Keratinocyte (primary cell): ENCODE results near the gene SPIRE1. TPM values are rescaled to one million over a fixed set of nuclear protein-coding genes. Genes with fewer than 3 reads are reported as not detected.

Source experiments
- DNase-seq: peaks from one replicate; pipeline ENCODE4 v3.0.0-alpha.2; 2011; ENCODE audit warnings: low read depth, missing footprints, low spot score
- FAIRE-seq: peaks from 2 replicates; lab custom pipeline; 2011; peaks lifted over from hg19 to GRCh38; lab: Jason Lieb, UNC
- H2AFZ ChIP-seq: 2 replicates; pipeline ENCODE4 v1.6.0; 2012; ENCODE audit warnings: low read length, control low read depth, inconsistent platforms; ENCODE audit not compliant: control insufficient read depth
- H3K27ac ChIP-seq: 2 replicates; pipeline ENCODE4 v1.5.1; 2011; ENCODE audit warnings: low read length; ENCODE audit not compliant: control insufficient read depth, insufficient read depth
- H3K27me3 ChIP-seq: 3 replicates; pipeline ENCODE4 v1.6.0; 2011; ENCODE audit warnings: low read length; ENCODE audit not compliant: control insufficient read depth, insufficient read depth; ENCODE audit errors: extremely low read depth
- H3K36me3 ChIP-seq, 2 experiments: 2 replicates in 1 of 2; 3 replicates in 1 of 2; pipeline ENCODE4 v1.5.1; 2011; ENCODE audit warnings: low read length in 2 of 2, mild to moderate bottlenecking in 1 of 2; ENCODE audit not compliant: control insufficient read depth in 2 of 2, insufficient read depth in 2 of 2; ENCODE audit errors: extremely low read depth in 1 of 2
- H3K4me1 ChIP-seq: 3 replicates; pipeline ENCODE4 v1.5.1; 2011; ENCODE audit warnings: low read length; ENCODE audit not compliant: control insufficient read depth, insufficient read depth; ENCODE audit errors: extremely low read depth
- H3K4me2 ChIP-seq: 3 replicates; pipeline ENCODE4 v1.6.0; 2011; ENCODE audit warnings: low read depth, low read length; ENCODE audit not compliant: control insufficient read depth, insufficient read depth; ENCODE audit errors: extremely low read depth
- H3K4me3 ChIP-seq, 3 experiments: fragments of 200-600 bp in 1 of 3; sonication (generic) in 1 of 3; 2 replicates in 2 of 3; 3 replicates in 1 of 3; pipeline ENCODE4 v1.5.1; 2011 to 2016; ENCODE audit warnings: low read length in 3 of 3, mild to moderate bottlenecking in 3 of 3, control low read depth in 2 of 3, inconsistent platforms in 1 of 3, low read depth in 1 of 3, mixed read lengths in 1 of 3, mixed run types in 1 of 3, moderate library complexity in 1 of 3; ENCODE audit not compliant: control insufficient read depth in 2 of 3, insufficient read depth in 2 of 3; ENCODE audit errors: extremely low read depth in 1 of 3
- H3K79me2 ChIP-seq: 2 replicates; pipeline ENCODE4 v1.6.0; 2012; ENCODE audit warnings: low read length; ENCODE audit not compliant: control insufficient read depth, insufficient read depth
- H3K9ac ChIP-seq: 3 replicates; pipeline ENCODE4 v1.6.0; 2011; ENCODE audit warnings: low read length; ENCODE audit not compliant: control insufficient read depth, insufficient read depth; ENCODE audit errors: extremely low read depth
- H3K9me1 ChIP-seq: 3 replicates; pipeline ENCODE4 v1.6.0; 2011; ENCODE audit warnings: low read length; ENCODE audit not compliant: control insufficient read depth, insufficient read depth; ENCODE audit errors: extremely low read depth
- H3K9me3 ChIP-seq: 2 replicates; pipeline ENCODE4 v1.5.1; 2012; ENCODE audit warnings: low read depth, low read length; ENCODE audit not compliant: control insufficient read depth
- H4K20me1 ChIP-seq: 3 replicates; pipeline ENCODE4 v1.6.0; 2011; ENCODE audit warnings: low read length; ENCODE audit not compliant: control insufficient read depth, insufficient read depth; ENCODE audit errors: extremely low read depth
- EZH2 ChIP-seq: IDR thresholded peaks from one replicate; pipeline ENCODE4 v1.6.1; 2012; ENCODE audit warnings: inconsistent platforms, mild to moderate bottlenecking, low read length, moderate library complexity
- dilution Hi-C: fragments of 300-500 bp; cut with MboI; formaldehyde crosslinking; loops from one replicate; pipeline ENCODE4 v1.7.0; 2020; ENCODE audit warnings: low sequenced_read_pairs; ENCODE audit not compliant: extremely low pct_ligation_motif_present
- polyA plus RNA-seq, 5 experiments: library from polyadenylated mRNA; depleted of rRNA in 3 of 5; stranded (reverse) in 3 of 5; stranded (forward) in 1 of 5; unstranded in 1 of 5; fragments of >200 nt; gene quantifications; 1 replicate in 1 of 5; 2 replicates in 3 of 5; 3 replicates in 1 of 5; pipeline versions ENCODE4 v1.2.1 to v1.2.3, GENCODE V29; 2011 to 2012; ENCODE audit warnings: missing spikeins in 2 of 5, low read depth in 1 of 5, low replicate concordance in 1 of 5
- TF ChIP-seq, protein P1 (sequence below), 3 experiments: IDR thresholded peaks in 1 of 3; conservative IDR thresholded peaks in 1 of 3; optimal IDR thresholded peaks in 1 of 3; 2 replicates in 2 of 3; 3 replicates in 1 of 3; pipeline versions ENCODE3 to v1.5.1; 2011; ENCODE audit warnings: low read length in 3 of 3, mild to moderate bottlenecking in 3 of 3, moderate library complexity in 2 of 3, control low read depth in 1 of 3, inconsistent platforms in 1 of 3; ENCODE audit not compliant: insufficient read depth in 2 of 3; ENCODE audit errors: extremely low read depth in 1 of 3

SPIRE1 gene
- polyA plus RNA-seq, 1 donor (not counting 4 experiments of a cell fraction or from before 2014, with no cell fraction given) = 20.6 TPM

DNA sequence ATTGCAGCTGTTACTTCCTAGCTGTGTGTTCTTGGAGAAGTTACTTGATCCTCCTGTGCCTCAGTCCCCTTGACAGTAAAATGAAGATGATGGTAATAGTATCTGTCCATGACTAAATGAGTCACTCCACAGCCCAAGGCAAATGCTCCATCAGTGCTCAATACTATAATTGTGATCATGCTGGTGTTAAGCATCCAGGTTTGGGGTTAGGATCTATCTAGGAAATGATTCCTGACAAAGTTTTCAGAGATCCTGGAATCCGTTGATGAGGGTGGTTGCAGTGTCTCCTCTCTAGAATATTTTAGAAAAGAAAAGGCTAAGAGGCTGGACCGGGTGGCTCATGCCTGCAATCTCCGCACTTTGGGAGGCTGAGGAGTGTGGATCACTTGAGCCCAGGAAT lies 252.8 kb downstream of the SPIRE1 start:
- H3K27me3 ChIP-seq = peaks cover 12% of the 10 kb centered on the region
- H3K27ac ChIP-seq = no peak overlapping the region
- no peak for FAIRE-seq
- no peak overlapping the region for H3K9ac ChIP-seq
- TF ChIP-seq EZH2 = no peak
- TF ChIP-seq, protein P1, sequence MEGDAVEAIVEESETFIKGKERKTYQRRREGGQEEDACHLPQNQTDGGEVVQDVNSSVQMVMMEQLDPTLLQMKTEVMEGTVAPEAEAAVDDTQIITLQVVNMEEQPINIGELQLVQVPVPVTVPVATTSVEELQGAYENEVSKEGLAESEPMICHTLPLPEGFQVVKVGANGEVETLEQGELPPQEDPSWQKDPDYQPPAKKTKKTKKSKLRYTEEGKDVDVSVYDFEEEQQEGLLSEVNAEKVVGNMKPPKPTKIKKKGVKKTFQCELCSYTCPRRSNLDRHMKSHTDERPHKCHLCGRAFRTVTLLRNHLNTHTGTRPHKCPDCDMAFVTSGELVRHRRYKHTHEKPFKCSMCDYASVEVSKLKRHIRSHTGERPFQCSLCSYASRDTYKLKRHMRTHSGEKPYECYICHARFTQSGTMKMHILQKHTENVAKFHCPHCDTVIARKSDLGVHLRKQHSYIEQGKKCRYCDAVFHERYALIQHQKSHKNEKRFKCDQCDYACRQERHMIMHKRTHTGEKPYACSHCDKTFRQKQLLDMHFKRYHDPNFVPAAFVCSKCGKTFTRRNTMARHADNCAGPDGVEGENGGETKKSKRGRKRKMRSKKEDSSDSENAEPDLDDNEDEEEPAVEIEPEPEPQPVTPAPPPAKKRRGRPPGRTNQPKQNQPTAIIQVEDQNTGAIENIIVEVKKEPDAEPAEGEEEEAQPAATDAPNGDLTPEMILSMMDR (optimal IDR thresholded peaks at IDR 0.05 in 1 of 3, IDR thresholded peaks at IDR 0.05 in 1 of 3, conservative IDR thresholded peaks at IDR 0.05 in 1 of 3; ENCODE audit: extremely low read depth in 1 of 3, insufficient read depth in 2 of 3, low read length in 3 of 3) = no peak
- dilution Hi-C loops = no loop called here
- H3K9me3 ChIP-seq = no peaks in the 10 kb centered on the region
- H4K20me1 ChIP-seq = no peaks in the 10 kb centered on the region
- no peaks in the 10 kb centered on the region for H3K36me3 ChIP-seq
- no peak overlapping the region for H3K4me3 ChIP-seq
- DNase-seq = no peak
- H3K4me2 ChIP-seq = no peak overlapping the region
- peaks cover 40% of the 10 kb centered on the region for H3K4me1 ChIP-seq
- H2AFZ ChIP-seq = no peak overlapping the region
- peaks cover 15% of the 10 kb centered on the region for H3K79me2 ChIP-seq
- H3K9me1 ChIP-seq = no peaks in the 10 kb centered on the region

DNA sequence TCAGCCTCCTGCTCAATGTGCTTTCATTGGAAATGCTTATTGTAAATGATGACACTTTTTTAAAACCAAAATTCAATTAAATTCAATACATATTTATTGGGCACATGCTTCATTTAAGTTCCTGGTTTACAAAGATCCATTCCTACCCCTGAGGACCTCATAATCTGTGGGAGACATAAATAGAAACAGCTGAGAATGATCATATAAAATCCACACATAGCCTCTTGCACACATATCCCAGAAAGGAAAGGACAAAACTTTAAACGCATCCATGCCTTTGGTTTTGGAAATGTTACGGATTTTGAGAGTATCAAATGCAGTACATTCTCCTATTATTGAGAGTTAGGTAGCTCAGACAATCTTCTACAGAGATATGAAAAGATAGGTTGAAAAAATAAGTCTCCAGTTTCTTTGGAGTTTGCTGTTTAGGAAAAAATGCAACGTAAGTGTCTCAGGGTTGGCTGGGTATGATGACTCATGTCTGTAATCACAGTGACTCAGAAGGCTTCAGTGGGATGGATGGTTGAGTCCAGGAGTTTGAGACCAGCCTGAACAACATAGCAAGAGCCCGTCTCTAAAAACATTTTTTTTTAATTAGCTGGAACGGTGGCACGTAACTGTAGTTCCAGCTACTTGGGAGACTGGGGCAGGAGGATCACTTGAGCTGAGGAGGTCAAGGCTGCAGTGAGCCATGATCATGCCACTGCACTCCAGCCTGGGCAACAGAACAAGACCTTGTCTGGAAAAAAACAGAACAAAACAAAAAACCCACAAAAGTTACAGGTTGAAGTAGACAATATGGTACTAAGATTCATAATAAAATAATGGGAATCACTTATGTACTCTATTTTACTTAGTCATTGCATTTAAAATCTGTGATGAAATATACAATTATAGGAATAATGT lies 254.1 kb downstream of the SPIRE1 start:
- Histone ChIP-seq H2AFZ (no peak overlapping the region), H3K4me1 (peaks cover 33% of the 10 kb centered on the region), H3K9ac (no peak overlapping the region), H3K4me3 (no peak overlapping the region), H3K79me2 (peaks cover 7% of the 10 kb centered on the region), H3K9me1 (no peaks in the 10 kb centered on the region), H3K36me3 (no peaks in the 10 kb centered on the region), H4K20me1 (no peaks in the 10 kb centered on the region), H3K27ac (peak overlapping the region; percentile 21), H3K27me3 (peaks cover 12% of the 10 kb centered on the region), H3K4me2 (peak overlapping the region; percentile 4), H3K9me3 (no peaks in the 10 kb centered on the region)
- dilution Hi-C loops = no loop called here
- TF ChIP-seq, protein P1 (optimal IDR thresholded peaks at IDR 0.05 in 1 of 3, IDR thresholded peaks at IDR 0.05 in 1 of 3, conservative IDR thresholded peaks at IDR 0.05 in 1 of 3; ENCODE audit: extremely low read depth in 1 of 3, insufficient read depth in 2 of 3, low read length in 3 of 3) = no peak
- no peak for TF ChIP-seq EZH2
- peak; percentile 78 for DNase-seq
- FAIRE-seq = peak; percentile 57
